ENCODE data around the gene CRIM1.

DNA sequence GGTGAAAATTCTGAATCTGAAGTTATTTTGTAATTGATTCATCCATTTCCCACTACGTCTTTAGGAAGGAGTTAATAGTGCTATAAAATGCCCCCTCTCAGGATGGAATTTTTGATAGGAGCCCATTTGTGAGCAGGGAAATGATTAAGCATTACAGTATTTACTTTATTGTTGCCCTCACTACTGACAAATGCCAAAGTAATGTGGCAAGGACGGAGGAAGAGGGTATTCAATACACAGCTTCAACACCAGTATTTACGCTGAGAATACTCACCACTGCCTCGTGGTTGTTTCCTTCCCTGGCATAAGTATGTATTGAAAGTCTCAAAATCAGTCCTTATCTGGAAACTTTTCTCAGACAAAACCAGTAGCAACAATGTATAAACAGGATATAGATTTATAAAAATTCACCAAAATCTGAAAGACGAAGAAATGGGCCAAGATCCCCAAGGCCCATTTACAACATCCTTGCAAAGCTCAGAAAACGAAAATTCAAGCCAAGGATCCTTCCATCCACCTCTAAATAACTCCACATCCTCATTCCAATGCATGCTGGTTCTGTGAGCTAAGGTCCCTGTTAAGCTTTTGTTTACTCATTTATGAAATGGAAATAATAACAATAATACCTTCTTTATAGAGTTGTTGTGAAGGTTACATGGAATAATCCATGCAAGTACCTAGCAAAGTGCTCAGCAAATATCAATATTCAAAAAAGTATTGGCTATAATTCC, 213.1 kb downstream of the CRIM1 start:
- TF ChIP-seq PPARA (CRISPR knock-in tag; IDR thresholded peaks at IDR 0.05; ENCODE audit: borderline replicate concordance) (no peak), RARB (CRISPR knock-in tag; IDR thresholded peaks at IDR 0.05) (no peak), GLIS3 (CRISPR knock-in tag; IDR thresholded peaks at IDR 0.05) (no peak), ZNF8 (CRISPR knock-in tag; IDR thresholded peaks at IDR 0.05) (no peak), ARNTL (CRISPR knock-in tag; IDR thresholded peaks at IDR 0.05; ENCODE audit: borderline replicate concordance, low read depth) (no peak), CSDC2 (CRISPR knock-in tag; IDR thresholded peaks at IDR 0.05) (no peak), ZFP3 (CRISPR knock-in tag; IDR thresholded peaks at IDR 0.05) (no peak)
- TF ChIP-seq, protein P1, sequence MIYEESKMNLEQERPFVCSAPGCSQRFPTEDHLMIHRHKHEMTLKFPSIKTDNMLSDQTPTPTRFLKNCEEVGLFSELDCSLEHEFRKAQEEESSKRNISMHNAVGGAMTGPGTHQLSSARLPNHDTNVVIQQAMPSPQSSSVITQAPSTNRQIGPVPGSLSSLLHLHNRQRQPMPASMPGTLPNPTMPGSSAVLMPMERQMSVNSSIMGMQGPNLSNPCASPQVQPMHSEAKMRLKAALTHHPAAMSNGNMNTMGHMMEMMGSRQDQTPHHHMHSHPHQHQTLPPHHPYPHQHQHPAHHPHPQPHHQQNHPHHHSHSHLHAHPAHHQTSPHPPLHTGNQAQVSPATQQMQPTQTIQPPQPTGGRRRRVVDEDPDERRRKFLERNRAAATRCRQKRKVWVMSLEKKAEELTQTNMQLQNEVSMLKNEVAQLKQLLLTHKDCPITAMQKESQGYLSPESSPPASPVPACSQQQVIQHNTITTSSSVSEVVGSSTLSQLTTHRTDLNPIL (CRISPR knock-in tag; IDR thresholded peaks at IDR 0.05; ENCODE audit: low read depth) = no peak
- TF ChIP-seq, protein P2, sequence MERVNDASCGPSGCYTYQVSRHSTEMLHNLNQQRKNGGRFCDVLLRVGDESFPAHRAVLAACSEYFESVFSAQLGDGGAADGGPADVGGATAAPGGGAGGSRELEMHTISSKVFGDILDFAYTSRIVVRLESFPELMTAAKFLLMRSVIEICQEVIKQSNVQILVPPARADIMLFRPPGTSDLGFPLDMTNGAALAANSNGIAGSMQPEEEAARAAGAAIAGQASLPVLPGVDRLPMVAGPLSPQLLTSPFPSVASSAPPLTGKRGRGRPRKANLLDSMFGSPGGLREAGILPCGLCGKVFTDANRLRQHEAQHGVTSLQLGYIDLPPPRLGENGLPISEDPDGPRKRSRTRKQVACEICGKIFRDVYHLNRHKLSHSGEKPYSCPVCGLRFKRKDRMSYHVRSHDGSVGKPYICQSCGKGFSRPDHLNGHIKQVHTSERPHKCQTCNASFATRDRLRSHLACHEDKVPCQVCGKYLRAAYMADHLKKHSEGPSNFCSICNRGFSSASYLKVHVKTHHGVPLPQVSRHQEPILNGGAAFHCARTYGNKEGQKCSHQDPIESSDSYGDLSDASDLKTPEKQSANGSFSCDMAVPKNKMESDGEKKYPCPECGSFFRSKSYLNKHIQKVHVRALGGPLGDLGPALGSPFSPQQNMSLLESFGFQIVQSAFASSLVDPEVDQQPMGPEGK (CRISPR knock-in tag; IDR thresholded peaks at IDR 0.05; ENCODE audit: borderline replicate concordance) = no peak
- TF ChIP-seq, protein P3, sequence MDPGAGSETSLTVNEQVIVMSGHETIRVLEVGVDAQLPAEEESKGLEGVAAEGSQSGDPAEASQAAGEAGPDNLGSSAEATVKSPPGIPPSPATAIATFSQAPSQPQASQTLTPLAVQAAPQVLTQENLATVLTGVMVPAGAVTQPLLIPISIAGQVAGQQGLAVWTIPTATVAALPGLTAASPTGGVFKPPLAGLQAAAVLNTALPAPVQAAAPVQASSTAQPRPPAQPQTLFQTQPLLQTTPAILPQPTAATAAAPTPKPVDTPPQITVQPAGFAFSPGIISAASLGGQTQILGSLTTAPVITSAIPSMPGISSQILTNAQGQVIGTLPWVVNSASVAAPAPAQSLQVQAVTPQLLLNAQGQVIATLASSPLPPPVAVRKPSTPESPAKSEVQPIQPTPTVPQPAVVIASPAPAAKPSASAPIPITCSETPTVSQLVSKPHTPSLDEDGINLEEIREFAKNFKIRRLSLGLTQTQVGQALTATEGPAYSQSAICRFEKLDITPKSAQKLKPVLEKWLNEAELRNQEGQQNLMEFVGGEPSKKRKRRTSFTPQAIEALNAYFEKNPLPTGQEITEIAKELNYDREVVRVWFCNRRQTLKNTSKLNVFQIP (CRISPR knock-in tag; IDR thresholded peaks at IDR 0.05; ENCODE audit: borderline replicate concordance, low read depth) = no peak
